Hindlimb muscle (tissue), 1 donor: ENCODE data around the gene CDKAL1. TPM values are rescaled to one million over a fixed set of nuclear protein-coding genes. Genes with fewer than 3 reads are reported as not detected.
"Not testable (repeated sequence)": the region's sequence is repeated elsewhere in the genome, so short reads cannot be mapped to it uniquely, and the experiment has no call there.

Experiments
- DNase-seq: peaks from one replicate; pipeline ENCODE4 v3.0.0-alpha.2; 2013
- polyA plus RNA-seq: library from polyadenylated mRNA; unstranded; fragments of 120-200 nt; gene quantifications from one replicate; pipeline ENCODE4 v1.2.1, GENCODE V29; 2013; ENCODE audit not compliant: insufficient read length

The CDKAL1 gene
- 13.2 TPM for polyA plus RNA-seq

GRCh38 chr6:20534295-20535262, at the start of gene CDKAL1:
TSS of gene CDKAL1 (plus strand) at chr6:20534457. CDS start at chr6:20546351, 11,894 bp downstream.
- DNase-seq, result peak; percentile 94

- no peak for DNase-seq
These were observed 47.6 kb upstream of the CDKAL1 start for GRCh38 chr6:20486641-20487040.

GRCh38 chr6:20487669-20488375, 46.4 kb upstream of the CDKAL1 start:
- no peak for DNase-seq

GRCh38 chr6:20490591-20490990, 43.7 kb upstream of the CDKAL1 start:
- no peak for DNase-seq

- DNase-seq, result no peak
These were observed 42.2 kb upstream of the CDKAL1 start for GRCh38 chr6:20492099-20492498.

GRCh38 chr6:20497216-20498040, 36.8 kb upstream of the CDKAL1 start:
- no peak for DNase-seq

GRCh38 chr6:20498041-20498385, 36.2 kb upstream of the CDKAL1 start:
- no peak for DNase-seq

- DNase-seq, result no peak
These were observed 25.0 kb upstream of the CDKAL1 start for GRCh38 chr6:20509212-20509611.

- no peak for DNase-seq
These were observed 22.4 kb upstream of the CDKAL1 start for GRCh38 chr6:20511852-20512251.

GRCh38 chr6:20525208-20525607, 9.0 kb upstream of the CDKAL1 start:
- not testable (repeated sequence) for DNase-seq

GRCh38 chr6:20529086-20529448, 5.2 kb upstream of the CDKAL1 start:
- peak; percentile 17 for DNase-seq

- no peak for DNase-seq
These were observed 1.4 kb upstream of the CDKAL1 start for GRCh38 chr6:20532881-20533280.

GRCh38 chr6:20533746-20534294, 437 bp upstream of the CDKAL1 start:
- DNase-seq, result no peak

GRCh38 chr6:20538131-20538662, 3.9 kb downstream of the CDKAL1 start:
- no peak for DNase-seq

- DNase-seq, result no peak
These were observed 4.7 kb downstream of the CDKAL1 start for GRCh38 chr6:20538907-20539306.

GRCh38 chr6:20539387-20539786, 5.1 kb downstream of the CDKAL1 start:
- DNase-seq, result no peak

- no peak for DNase-seq
These were observed 6.4 kb downstream of the CDKAL1 start for GRCh38 chr6:20540683-20541082.

- no peak for DNase-seq
These were observed 7.1 kb downstream of the CDKAL1 start for GRCh38 chr6:20541382-20541781.

GRCh38 chr6:20542927-20543602, 8.8 kb downstream of the CDKAL1 start:
- DNase-seq, result no peak

GRCh38 chr6:20548264-20548663, 14.0 kb downstream of the CDKAL1 start:
- no peak for DNase-seq

- not testable (repeated sequence) for DNase-seq
These were observed 15.1 kb downstream of the CDKAL1 start for GRCh38 chr6:20549398-20549797.

- DNase-seq, result no peak
These were observed 20.1 kb downstream of the CDKAL1 start for GRCh38 chr6:20554326-20554725.
